GM21381 (cell line): ENCODE measurements around the gene PADI6.

ENCODE experiments used
- ATAC-seq: cut with Tn5 transposase; IDR thresholded peaks from one replicate; pipeline ENCODE4 v1.9.1; 2021; ENCODE audit warnings: mild to moderate bottlenecking, moderate library complexity; ENCODE audit not compliant: unreplicated experiment

Gene PADI6

DNA sequence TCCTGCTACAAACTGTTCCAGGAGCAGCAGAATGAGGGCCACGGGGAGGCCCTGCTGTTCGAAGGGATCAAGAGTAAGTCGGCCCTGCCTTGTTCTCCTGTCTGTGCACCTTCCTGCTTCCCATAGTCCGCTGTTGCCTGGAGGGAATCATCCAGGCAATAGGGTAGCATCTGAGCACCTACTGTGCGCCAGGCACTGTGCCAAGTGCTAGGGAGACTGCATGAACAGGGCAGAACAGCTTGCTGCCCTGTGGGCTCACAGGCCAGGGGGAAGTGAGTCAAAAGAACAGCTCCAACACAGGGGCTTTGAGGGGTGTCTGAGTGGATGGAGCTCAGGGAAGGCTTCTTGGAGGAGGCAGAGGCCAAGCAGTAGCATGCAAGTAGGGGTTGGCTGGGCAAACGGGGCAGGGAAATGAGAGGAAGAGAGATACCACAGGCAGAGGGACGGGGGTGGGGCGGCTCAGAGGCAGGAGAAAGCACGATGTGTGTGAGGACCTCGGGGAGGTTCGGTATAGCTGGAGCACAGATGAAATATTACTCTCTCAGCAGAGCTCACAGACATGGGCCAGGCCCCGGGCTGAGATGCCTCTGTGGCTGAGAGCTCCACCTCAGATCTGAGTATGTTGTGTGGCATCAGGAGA is 15.5 kb upstream of the PADI6 start:
- no peak for ATAC-seq

- no peak for ATAC-seq
Observed at GRCh38 chr1:17358557-17358956, 13.4 kb upstream of the PADI6 start.

GRCh38 chr1:17359031-17359430 is 13.0 kb upstream of the PADI6 start:
- ATAC-seq, result no peak

DNA sequence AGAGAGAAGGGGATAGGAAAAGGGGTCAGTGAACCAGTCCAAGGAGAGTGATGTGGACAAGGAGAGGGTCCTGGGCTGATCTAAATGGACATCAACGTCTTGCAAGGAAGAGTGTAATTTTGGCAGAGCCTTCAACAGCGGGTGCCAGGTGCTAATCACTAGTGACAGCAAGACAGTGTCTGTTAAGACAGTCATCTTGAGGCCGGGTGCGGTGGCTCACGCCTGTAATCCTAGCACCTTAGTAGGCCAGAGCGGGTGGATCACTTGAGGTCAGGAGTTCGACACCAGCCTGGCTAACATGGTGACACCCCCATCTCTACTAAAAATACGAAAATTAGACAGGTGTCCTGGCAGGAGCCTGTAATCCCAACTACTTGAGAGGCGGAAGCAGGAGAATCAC is 12.2 kb upstream of the PADI6 start:
- no peak for ATAC-seq

DNA sequence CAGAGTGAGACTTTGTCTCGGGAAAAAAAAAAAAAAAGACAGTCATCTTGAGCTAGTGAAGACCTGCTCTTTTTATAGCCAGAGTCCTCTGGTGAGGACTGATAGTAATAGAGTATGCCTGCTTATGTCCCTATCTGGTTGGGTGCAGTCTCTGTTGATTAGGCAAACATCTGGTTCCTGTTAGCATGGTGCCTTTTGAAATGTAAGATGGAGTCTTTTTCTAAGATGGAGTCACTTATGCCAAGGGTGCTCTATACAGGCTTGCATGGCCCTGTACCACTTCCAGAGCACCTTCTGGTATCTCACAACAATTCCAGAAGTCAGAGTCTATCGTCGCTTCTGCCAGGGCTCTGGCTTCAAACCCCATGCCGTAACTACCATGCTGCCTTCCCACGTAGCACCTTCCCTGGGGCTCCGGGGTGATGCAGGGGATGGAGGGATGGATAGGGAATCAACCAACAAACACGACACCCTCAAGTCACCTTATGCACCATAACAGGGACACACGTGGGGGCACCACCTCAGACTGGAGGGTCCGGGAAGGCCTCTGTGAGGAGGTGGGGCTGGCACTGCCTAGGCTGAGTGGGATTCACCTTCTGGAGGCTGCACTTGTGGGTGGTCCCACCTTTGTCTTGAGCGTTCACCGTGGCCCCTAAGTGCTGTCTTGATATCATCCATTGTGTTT is 11.6 kb upstream of the PADI6 start:
- no peak for ATAC-seq

DNA sequence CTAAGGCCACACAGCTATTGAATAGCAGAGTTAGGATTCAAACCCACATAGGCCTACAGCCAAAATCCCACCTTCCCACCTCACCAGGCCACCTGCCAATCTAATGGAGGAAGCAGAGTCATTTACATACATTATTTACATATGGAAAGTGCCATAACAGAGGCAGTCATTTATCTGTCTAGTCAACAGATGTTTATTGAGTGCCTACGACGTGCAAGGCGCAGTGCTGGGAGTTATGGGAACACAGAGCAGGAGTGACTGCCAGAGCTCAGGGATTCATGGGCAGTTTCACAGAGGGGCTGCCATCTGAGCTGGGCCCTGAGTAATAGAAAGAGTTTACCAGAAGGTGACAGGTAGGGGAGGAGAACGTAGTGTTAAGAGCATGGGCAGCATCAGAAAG is 10.3 kb upstream of the PADI6 start:
- no peak for ATAC-seq

- ATAC-seq, result no peak
Observed at GRCh38 chr1:17363351-17363750, 8.6 kb upstream of the PADI6 start.

- no peak for ATAC-seq
Observed at GRCh38 chr1:17363771-17364170, 8.2 kb upstream of the PADI6 start.

GRCh38 chr1:17365293-17365692 is 6.7 kb upstream of the PADI6 start:
- no peak for ATAC-seq

- ATAC-seq, result no peak
Observed at GRCh38 chr1:17369466-17369865, 2.5 kb upstream of the PADI6 start.

- ATAC-seq, result no peak
Observed at GRCh38 chr1:17370618-17371017, 1.4 kb upstream of the PADI6 start.

DNA sequence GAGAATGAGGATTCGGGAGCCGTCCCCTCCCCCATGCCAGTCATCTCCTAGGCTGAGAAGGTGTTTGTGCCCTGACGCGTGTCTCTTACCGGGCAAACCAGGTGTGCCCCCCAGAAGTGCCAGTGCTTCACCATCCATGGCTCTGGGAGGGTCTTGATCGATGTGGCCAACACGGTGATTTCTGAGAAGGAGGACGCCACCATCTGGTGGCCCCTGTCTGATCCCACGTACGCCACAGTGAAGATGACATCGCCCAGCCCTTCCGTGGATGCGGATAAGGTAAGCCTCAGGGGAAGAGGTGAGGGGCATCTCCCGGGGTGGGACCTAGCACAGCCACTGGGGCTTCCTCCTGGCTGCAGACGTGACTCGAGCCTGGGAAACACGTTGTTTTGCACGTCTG is 959 bp downstream of the PADI6 start:
- ATAC-seq, result no peak

GRCh38 chr1:17375651-17376050 is 3.7 kb downstream of the PADI6 start:
- no peak for ATAC-seq

- no peak for ATAC-seq
Observed at GRCh38 chr1:17377325-17377953, 5.4 kb downstream of the PADI6 start.

- no peak for ATAC-seq
Observed at GRCh38 chr1:17381161-17381560, 9.2 kb downstream of the PADI6 start.

- ATAC-seq, result no peak
Observed at GRCh38 chr1:17392199-17392740, 20.3 kb downstream of the PADI6 start.

DNA sequence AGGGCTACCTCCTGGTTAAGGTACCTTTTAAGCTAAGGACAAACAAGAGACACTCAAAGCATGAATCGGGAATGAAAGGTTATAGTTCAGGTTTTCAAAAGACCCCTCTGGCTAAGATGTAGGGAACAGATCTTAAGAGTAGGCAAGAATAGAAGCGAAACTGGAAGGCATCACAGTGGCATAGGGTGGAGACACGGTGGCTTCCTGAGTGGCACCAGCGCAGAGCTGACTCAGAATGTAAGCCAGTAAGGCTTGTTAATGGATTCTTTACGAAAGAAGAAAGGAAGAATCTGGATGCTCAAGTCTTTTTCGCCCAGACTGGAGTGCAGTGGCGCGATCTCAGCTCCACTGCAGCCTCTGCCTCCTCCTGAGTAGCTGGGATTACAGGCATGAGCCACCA is 21.2 kb downstream of the PADI6 start:
- ATAC-seq, result no peak

- no peak for ATAC-seq
Observed at GRCh38 chr1:17397910-17398695, 26.1 kb downstream of the PADI6 start.

GRCh38 chr1:17400725-17401341 is 28.8 kb downstream of the PADI6 start:
- no peak for ATAC-seq

DNA sequence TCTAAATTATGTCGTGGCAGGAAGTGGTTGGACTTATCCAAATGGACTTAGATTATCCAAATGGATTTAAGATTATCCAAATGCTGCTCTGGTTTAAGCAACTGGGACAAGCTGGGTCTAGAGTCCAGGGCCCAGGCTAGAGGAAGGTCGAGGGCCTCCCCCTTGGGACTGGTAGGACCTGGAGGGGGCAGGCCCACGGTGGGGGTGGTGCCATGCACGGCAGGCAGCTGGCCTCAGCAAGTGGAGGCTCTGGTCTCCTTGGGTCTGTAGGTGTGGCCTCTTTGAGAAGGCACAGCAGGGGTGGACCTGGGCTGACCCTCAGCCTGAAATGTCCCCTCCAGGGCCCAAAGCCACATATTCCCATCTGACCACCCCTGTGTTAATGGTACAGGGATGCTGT is 29.8 kb downstream of the PADI6 start:
- ATAC-seq, result no peak

DNA sequence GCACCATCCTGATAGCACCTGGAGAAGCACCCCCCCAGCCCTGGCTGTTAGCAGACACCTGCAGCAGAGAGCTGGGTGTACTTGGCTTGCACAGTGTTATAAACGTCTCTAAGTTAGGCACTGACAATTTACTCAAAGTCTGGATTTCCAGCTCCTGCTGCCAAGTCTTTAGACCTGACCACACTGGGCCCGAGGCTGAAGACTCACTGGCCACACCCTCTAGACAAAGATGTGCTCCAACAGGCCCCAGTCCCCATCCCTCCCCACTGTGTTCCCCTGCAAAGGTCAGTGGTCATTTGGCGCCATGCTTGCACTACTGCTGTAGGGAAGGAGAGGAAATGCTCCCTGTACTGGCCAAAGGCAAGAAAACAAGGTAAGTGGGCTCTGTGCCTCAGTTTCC is 31.1 kb downstream of the PADI6 start:
- ATAC-seq, result no peak
